ENCODE results near the gene SERINC2.

DNA sequence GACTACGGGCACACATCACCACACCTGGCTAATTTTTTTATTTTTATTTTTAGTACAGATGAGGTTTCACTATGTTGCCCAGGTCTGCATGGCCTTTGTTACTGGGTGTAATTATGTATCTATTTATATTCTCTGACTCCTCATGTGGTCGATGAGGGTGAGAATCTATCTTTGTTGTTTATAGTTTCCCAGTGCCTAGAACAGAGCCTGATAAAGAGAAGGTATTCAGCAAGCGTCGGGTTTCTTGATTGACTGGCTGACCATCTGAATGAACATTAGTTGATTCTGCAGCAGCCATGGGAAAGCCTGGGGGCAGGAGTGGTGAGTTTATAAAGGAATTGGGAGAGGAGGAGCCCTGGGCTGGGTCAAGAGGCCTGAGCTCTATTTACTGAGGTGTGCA, 28.5 kb downstream of the SERINC2 start:
- TF ChIP-seq, protein P1, sequence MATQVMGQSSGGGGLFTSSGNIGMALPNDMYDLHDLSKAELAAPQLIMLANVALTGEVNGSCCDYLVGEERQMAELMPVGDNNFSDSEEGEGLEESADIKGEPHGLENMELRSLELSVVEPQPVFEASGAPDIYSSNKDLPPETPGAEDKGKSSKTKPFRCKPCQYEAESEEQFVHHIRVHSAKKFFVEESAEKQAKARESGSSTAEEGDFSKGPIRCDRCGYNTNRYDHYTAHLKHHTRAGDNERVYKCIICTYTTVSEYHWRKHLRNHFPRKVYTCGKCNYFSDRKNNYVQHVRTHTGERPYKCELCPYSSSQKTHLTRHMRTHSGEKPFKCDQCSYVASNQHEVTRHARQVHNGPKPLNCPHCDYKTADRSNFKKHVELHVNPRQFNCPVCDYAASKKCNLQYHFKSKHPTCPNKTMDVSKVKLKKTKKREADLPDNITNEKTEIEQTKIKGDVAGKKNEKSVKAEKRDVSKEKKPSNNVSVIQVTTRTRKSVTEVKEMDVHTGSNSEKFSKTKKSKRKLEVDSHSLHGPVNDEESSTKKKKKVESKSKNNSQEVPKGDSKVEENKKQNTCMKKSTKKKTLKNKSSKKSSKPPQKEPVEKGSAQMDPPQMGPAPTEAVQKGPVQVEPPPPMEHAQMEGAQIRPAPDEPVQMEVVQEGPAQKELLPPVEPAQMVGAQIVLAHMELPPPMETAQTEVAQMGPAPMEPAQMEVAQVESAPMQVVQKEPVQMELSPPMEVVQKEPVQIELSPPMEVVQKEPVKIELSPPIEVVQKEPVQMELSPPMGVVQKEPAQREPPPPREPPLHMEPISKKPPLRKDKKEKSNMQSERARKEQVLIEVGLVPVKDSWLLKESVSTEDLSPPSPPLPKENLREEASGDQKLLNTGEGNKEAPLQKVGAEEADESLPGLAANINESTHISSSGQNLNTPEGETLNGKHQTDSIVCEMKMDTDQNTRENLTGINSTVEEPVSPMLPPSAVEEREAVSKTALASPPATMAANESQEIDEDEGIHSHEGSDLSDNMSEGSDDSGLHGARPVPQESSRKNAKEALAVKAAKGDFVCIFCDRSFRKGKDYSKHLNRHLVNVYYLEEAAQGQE (IDR thresholded peaks at IDR 0.05; ENCODE audit: low read depth), result no peak
- no peak for TF ChIP-seq CREB1 (IDR thresholded peaks at IDR 0.05; ENCODE audit: low read depth)
- TF ChIP-seq YY1 (IDR thresholded peaks at IDR 0.05; ENCODE audit: low read depth), result no peak
- TF ChIP-seq FOXM1 (IDR thresholded peaks at IDR 0.05; ENCODE audit: borderline replicate concordance, low read depth), result no peak
- no peak for TF ChIP-seq CEBPB (IDR thresholded peaks at IDR 0.05)
- no peak for TF ChIP-seq EP300 (IDR thresholded peaks at IDR 0.05; ENCODE audit: borderline replicate concordance)
- TF ChIP-seq NFIC (IDR thresholded peaks at IDR 0.05), result no peak
- no peak for TF ChIP-seq RAD21 (IDR thresholded peaks at IDR 0.05; ENCODE audit: low read depth)
- TF ChIP-seq, protein P2, sequence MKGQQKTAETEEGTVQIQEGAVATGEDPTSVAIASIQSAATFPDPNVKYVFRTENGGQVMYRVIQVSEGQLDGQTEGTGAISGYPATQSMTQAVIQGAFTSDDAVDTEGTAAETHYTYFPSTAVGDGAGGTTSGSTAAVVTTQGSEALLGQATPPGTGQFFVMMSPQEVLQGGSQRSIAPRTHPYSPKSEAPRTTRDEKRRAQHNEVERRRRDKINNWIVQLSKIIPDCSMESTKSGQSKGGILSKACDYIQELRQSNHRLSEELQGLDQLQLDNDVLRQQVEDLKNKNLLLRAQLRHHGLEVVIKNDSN (IDR thresholded peaks at IDR 0.05), result no peak

Measured in Ishikawa (cell line).